CD4-positive, alpha-beta memory T cell (primary cell): ENCODE measurements around the gene NOS1AP. TPM values are rescaled to one million over a fixed set of nuclear protein-coding genes. Genes with fewer than 3 reads are reported as not detected.

Source experiments
- CTCF ChIA-PET: fragments of 350-600 bp; sonication (Branson Sonifier 250); formaldehyde crosslinking; loops from one replicate; lab custom pipeline; 2021; ENCODE audit warnings: inconsistent platforms; ENCODE audit not compliant: partially characterized antibody; lab: Charles Lee
- POLR2A ChIA-PET: fragments of 350-600 bp; sonication (Branson Sonifier 250); formaldehyde crosslinking; loops from one replicate; lab custom pipeline; 2021; ENCODE audit not compliant: partially characterized antibody; lab: Charles Lee
- DNase-seq, 5 donors: peaks; one replicate each; pipeline versions ENCODE4 v3.0.0 to v3.0.0-alpha.2; 2020 to 2022; ENCODE audit warnings: mixed read lengths in 1 of 5
- H3K27ac ChIP-seq: one replicate; pipeline ENCODE4 v1.7.0; 2013; ENCODE audit warnings: low read depth, low read length
- H3K27me3 ChIP-seq: 2 replicates; pipeline ENCODE4 v1.7.0; 2013; ENCODE audit warnings: mild to moderate bottlenecking, low read length, moderate library complexity; ENCODE audit not compliant: insufficient read depth
- H3K36me3 ChIP-seq: 2 replicates; pipeline ENCODE4 v1.7.0; 2013; ENCODE audit warnings: mild to moderate bottlenecking, low read length, moderate library complexity; ENCODE audit not compliant: insufficient read depth
- H3K4me1 ChIP-seq: 2 replicates; pipeline ENCODE4 v1.7.0; 2013; ENCODE audit warnings: mild to moderate bottlenecking, low read length, moderate library complexity; ENCODE audit not compliant: insufficient read depth
- H3K4me3 ChIP-seq, 2 donors: one replicate each; pipeline ENCODE4 v1.7.0; 2013; ENCODE audit warnings: low read length in 2 of 2, mild to moderate bottlenecking in 1 of 2
- H3K9me3 ChIP-seq, 2 donors: one replicate each; pipeline ENCODE4 v1.7.0; 2013; ENCODE audit warnings: low read length in 2 of 2, control low read depth in 1 of 2; ENCODE audit not compliant: control insufficient read depth in 1 of 2
- H3K27ac Mint-ChIP-seq, 7 donors: one replicate each; pipeline ENCODE4 v1.8.0; 2020 to 2021; ENCODE audit warnings: mixed read lengths in 7 of 7, mild to moderate bottlenecking in 6 of 7, inconsistent platforms in 3 of 7, moderate library complexity in 3 of 7
- H3K27me3 Mint-ChIP-seq, 2 donors: one replicate each; pipeline ENCODE4 v1.8.0; 2020 to 2021; ENCODE audit warnings: mixed read lengths in 2 of 2
- H3K36me3 Mint-ChIP-seq, 2 donors: one replicate each; pipeline ENCODE4 v1.8.0; 2020 to 2021; ENCODE audit warnings: mixed read lengths in 2 of 2, inconsistent platforms in 1 of 2, mild to moderate bottlenecking in 1 of 2
- H3K4me1 Mint-ChIP-seq, 4 donors: one replicate each; pipeline ENCODE4 v1.8.0; 2020 to 2021; ENCODE audit warnings: mixed read lengths in 4 of 4, mild to moderate bottlenecking in 1 of 4
- H3K4me3 Mint-ChIP-seq, 8 donors: one replicate each; pipeline ENCODE4 v1.8.0; 2020 to 2021; ENCODE audit warnings: mixed read lengths in 8 of 8, mild to moderate bottlenecking in 7 of 8, moderate library complexity in 6 of 8, inconsistent platforms in 3 of 8
- H3K9me3 Mint-ChIP-seq, 8 donors: one replicate each; pipeline ENCODE4 v1.8.0; 2020 to 2021; ENCODE audit warnings: mixed read lengths in 8 of 8, mild to moderate bottlenecking in 5 of 8, inconsistent platforms in 3 of 8, moderate library complexity in 1 of 8
- intact Hi-C: fragments of 100-400 bp; cut with micrococcal nuclease; formaldehyde crosslinking; loops from one replicate; pipeline ENCODE4 v1.15.1; 2023
- polyA plus RNA-seq, 2 donors: library from polyadenylated mRNA; unstranded; fragments of 300-500 nt; fragmentation: Illumina TruSeq; gene quantifications; one replicate each; pipeline ENCODE4 v1.2.3, GENCODE V29; 2021
- total RNA-seq, 2 experiments: library from RNA; stranded (reverse); gene quantifications; one replicate each; pipeline ENCODE4 v1.2.3, GENCODE V29; 2021

Gene NOS1AP
- total and polyA plus RNA-seq, 4 experiments from 2014 or later, result not detected

GRCh38 chr1:162368451-162368850, 299.0 kb downstream of the NOS1AP start:
- H3K9me3 Mint-ChIP-seq, result no peaks in the 10 kb centered on the region
- no peak overlapping the region for H3K27ac Mint-ChIP-seq
- Histone ChIP-seq H3K36me3 (no peaks in the 10 kb centered on the region), H3K4me1 (no peaks in the 10 kb centered on the region), H3K27me3 (no peaks in the 10 kb centered on the region), H3K9me3 (no peaks in the 10 kb centered on the region), H3K27ac (no peak overlapping the region), H3K4me3 (no peak overlapping the region)
- H3K4me3 Mint-ChIP-seq, result no peak overlapping the region
- ChIA-PET CTCF (no interaction called here), POLR2A (no interaction called here)
- no peak for DNase-seq
- H3K36me3 Mint-ChIP-seq, result no peaks in the 10 kb centered on the region
- peaks cover 4 to 9% of the 10 kb centered on the region in 2 donors for H3K27me3 Mint-ChIP-seq
- H3K4me1 Mint-ChIP-seq, result no peaks in the 10 kb centered on the region
- intact Hi-C loops, result no loop called here

GRCh38 chr1:162369571-162369970, 300.1 kb downstream of the NOS1AP start:
- DNase-seq, result no peak
- no peaks in the 10 kb centered on the region for H3K36me3 ChIP-seq
- ChIA-PET CTCF (no interaction called here), POLR2A (no interaction called here)
- H3K4me3 Mint-ChIP-seq, result no peak overlapping the region
- H3K36me3 Mint-ChIP-seq, result no peaks in the 10 kb centered on the region
- intact Hi-C loops, result no loop called here
- H3K4me1 Mint-ChIP-seq, result no peaks in the 10 kb centered on the region
- H3K27ac ChIP-seq, result no peak overlapping the region
- peaks cover 0 to 5% of the 10 kb centered on the region in 2 donors for H3K27me3 Mint-ChIP-seq
- H3K27me3 ChIP-seq, result no peaks in the 10 kb centered on the region
- no peak overlapping the region for H3K4me3 ChIP-seq
- H3K9me3 ChIP-seq, result no peaks in the 10 kb centered on the region
- H3K27ac Mint-ChIP-seq, result no peak overlapping the region
- H3K9me3 Mint-ChIP-seq, result no peaks in the 10 kb centered on the region
- H3K4me1 ChIP-seq, result no peaks in the 10 kb centered on the region

GRCh38 chr1:162370161-162370560, 300.7 kb downstream of the NOS1AP start:
- H3K36me3 ChIP-seq, result no peaks in the 10 kb centered on the region
- H3K4me1 Mint-ChIP-seq, result no peaks in the 10 kb centered on the region
- H3K27me3 ChIP-seq, result no peaks in the 10 kb centered on the region
- H3K36me3 Mint-ChIP-seq, result no peaks in the 10 kb centered on the region
- H3K27me3 Mint-ChIP-seq, result peaks cover 0 to 2% of the 10 kb centered on the region in 2 donors
- no peaks in the 10 kb centered on the region for H3K4me1 ChIP-seq
- CTCF ChIA-PET, result no interaction called here
- H3K27ac ChIP-seq, result no peak overlapping the region
- H3K4me3 Mint-ChIP-seq, result no peak overlapping the region
- no peak for DNase-seq
- H3K27ac Mint-ChIP-seq, result no peak overlapping the region
- intact Hi-C loops, result no loop called here
- H3K9me3 ChIP-seq, result no peaks in the 10 kb centered on the region
- POLR2A ChIA-PET, result no interaction called here
- H3K4me3 ChIP-seq, result no peak overlapping the region
- no peaks in the 10 kb centered on the region for H3K9me3 Mint-ChIP-seq

DNA sequence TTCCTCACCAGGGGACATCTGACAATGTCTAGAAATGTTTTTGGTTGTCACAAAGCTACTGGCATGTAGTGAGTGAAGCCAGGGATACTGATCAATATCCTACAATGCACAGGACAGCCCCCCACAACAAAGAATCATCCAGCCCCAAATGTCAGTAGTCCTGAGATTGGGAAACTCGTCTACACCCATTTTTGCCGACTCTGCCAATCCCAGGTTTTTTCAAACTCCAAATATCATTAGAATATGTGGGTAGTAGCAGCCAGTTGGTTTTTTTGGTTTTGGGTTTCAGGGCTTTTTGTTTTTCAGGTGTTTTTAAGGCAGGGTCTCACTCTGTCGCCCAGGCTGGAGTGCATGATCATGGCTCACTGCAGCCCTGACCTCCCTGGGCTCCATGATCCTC, 301.2 kb downstream of the NOS1AP start:
- Histone ChIP-seq H3K36me3 (no peaks in the 10 kb centered on the region), H3K9me3 (no peaks in the 10 kb centered on the region), H3K27me3 (no peaks in the 10 kb centered on the region), H3K27ac (no peak overlapping the region), H3K4me3 (no peak overlapping the region), H3K4me1 (no peaks in the 10 kb centered on the region)
- Mint-ChIP-seq H3K27me3 (no peaks in the 10 kb centered on the region), H3K4me3 (no peak overlapping the region), H3K27ac (no peak overlapping the region), H3K36me3 (no peaks in the 10 kb centered on the region), H3K4me1 (no peaks in the 10 kb centered on the region), H3K9me3 (no peaks in the 10 kb centered on the region)
- CTCF ChIA-PET, result no interaction called here
- intact Hi-C loops, result no loop called here
- POLR2A ChIA-PET, result no interaction called here
- no peak for DNase-seq

GRCh38 chr1:162371611-162372010, 302.1 kb downstream of the NOS1AP start:
- intact Hi-C loops, result no loop called here
- no peak overlapping the region for H3K4me3 ChIP-seq
- no peaks in the 10 kb centered on the region for H3K27me3 ChIP-seq
- Mint-ChIP-seq H3K27me3 (no peaks in the 10 kb centered on the region), H3K9me3 (no peaks in the 10 kb centered on the region), H3K4me1 (no peaks in the 10 kb centered on the region), H3K4me3 (no peak overlapping the region), H3K27ac (no peak overlapping the region), H3K36me3 (no peaks in the 10 kb centered on the region)
- no peak overlapping the region for H3K27ac ChIP-seq
- H3K9me3 ChIP-seq, result no peaks in the 10 kb centered on the region
- POLR2A ChIA-PET, result no interaction called here
- no peaks in the 10 kb centered on the region for H3K36me3 ChIP-seq
- no peaks in the 10 kb centered on the region for H3K4me1 ChIP-seq
- no peak for DNase-seq
- CTCF ChIA-PET, result interaction anchor here (1.5 kb wide), 1 partner anchor 20 kb away, joined by 4 read pairs; no protein-coding TSS in a partner anchor

GRCh38 chr1:162372159-162373071, 302.9 kb downstream of the NOS1AP start:
- intact Hi-C loops, result no loop called here
- no peak for DNase-seq
- no peaks in the 10 kb centered on the region for H3K4me1 ChIP-seq
- H3K9me3 Mint-ChIP-seq, result no peaks in the 10 kb centered on the region
- no peaks in the 10 kb centered on the region for H3K4me1 Mint-ChIP-seq
- H3K9me3 ChIP-seq, result no peaks in the 10 kb centered on the region
- H3K27ac ChIP-seq, result no peak overlapping the region
- H3K27me3 ChIP-seq, result no peaks in the 10 kb centered on the region
- H3K27me3 Mint-ChIP-seq, result no peaks in the 10 kb centered on the region
- no peak overlapping the region for H3K27ac Mint-ChIP-seq
- ChIA-PET POLR2A (no interaction called here), CTCF (interaction anchor here (1.5 kb wide), 1 partner anchor 19 kb away, joined by 4 read pairs; no protein-coding TSS in a partner anchor)
- no peaks in the 10 kb centered on the region for H3K36me3 Mint-ChIP-seq
- no peak overlapping the region for H3K4me3 Mint-ChIP-seq
- no peak overlapping the region for H3K4me3 ChIP-seq
- H3K36me3 ChIP-seq, result no peaks in the 10 kb centered on the region

DNA sequence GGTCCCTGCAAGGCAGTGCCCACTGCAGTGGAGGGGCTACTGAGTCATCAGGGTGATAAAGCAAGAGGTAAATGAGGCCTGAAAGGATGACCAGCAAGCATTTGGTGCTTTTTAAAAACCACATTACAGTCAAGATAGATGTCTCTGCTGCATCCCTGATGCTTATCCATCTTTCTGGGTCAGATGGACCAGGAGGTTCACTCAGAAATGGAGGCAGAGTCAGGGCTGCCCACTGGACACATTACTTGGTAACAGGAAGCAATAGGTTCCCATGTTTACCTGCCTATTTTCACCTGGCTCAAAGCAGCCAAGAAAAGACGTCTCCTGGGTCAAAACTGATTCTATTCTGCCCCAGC, 303.6 kb downstream of the NOS1AP start:
- no peaks in the 10 kb centered on the region for H3K9me3 ChIP-seq

More for the DNA sequence above, 303.6 kb downstream of the NOS1AP start:
- H3K4me1 ChIP-seq, result no peaks in the 10 kb centered on the region
- Mint-ChIP-seq H3K4me3 (no peak overlapping the region), H3K27me3 (no peaks in the 10 kb centered on the region), H3K4me1 (no peaks in the 10 kb centered on the region), H3K9me3 (no peaks in the 10 kb centered on the region), H3K27ac (no peak overlapping the region), H3K36me3 (no peaks in the 10 kb centered on the region)
- H3K27ac ChIP-seq, result no peak overlapping the region
- CTCF ChIA-PET, result no interaction called here
- POLR2A ChIA-PET, result no interaction called here
- no peaks in the 10 kb centered on the region for H3K27me3 ChIP-seq
- H3K36me3 ChIP-seq, result no peaks in the 10 kb centered on the region
- H3K4me3 ChIP-seq, result no peak overlapping the region
- intact Hi-C loops, result no loop called here
- no peak for DNase-seq
